HepG2 (cell line): Measurements from ENCODE around the gene YY1. TPM values are rescaled to one million over a fixed set of nuclear protein-coding genes. Genes with fewer than 3 reads are reported as not detected.

Source experiments
- ARNT2 ChIP-seq: sonication (generic); formaldehyde crosslinking; IDR thresholded peaks from 2 replicates; pipeline ENCODE4 v1.8.0; 2022; ENCODE audit warnings: mild to moderate bottlenecking, low read depth, missing genetic modification reagents, moderate library complexity
- ATF7-NPFF ChIP-seq: sonication (generic); formaldehyde crosslinking; IDR thresholded peaks from 2 replicates; pipeline ENCODE4 v1.8.1; 2023; ENCODE audit warnings: mild to moderate bottlenecking, low read depth, missing genetic modification reagents, moderate library complexity
- CENPT ChIP-seq: sonication (generic); formaldehyde crosslinking; IDR thresholded peaks from 2 replicates; pipeline ENCODE4 v1.8.0; 2022; ENCODE audit warnings: low read depth, mild to moderate bottlenecking, moderate library complexity, missing genetic modification reagents
- HNRNPH1 ChIP-seq: fragments of 200-400 bp; formaldehyde crosslinking; optimal IDR thresholded peaks from 2 replicates; pipeline ENCODE3; 2017; ENCODE audit warnings: mild to moderate bottlenecking, low read depth, low read length
- KDM2A ChIP-seq: sonication (generic); formaldehyde crosslinking; IDR thresholded peaks from 2 replicates; pipeline ENCODE4 v1.4.0; 2020; ENCODE audit warnings: low read depth, missing genetic modification reagents, borderline replicate concordance
- MED8 ChIP-seq: sonication (generic); formaldehyde crosslinking; IDR thresholded peaks from 2 replicates; pipeline ENCODE4 v1.8.1; 2023; ENCODE audit warnings: mild to moderate bottlenecking, missing genetic modification reagents; ENCODE audit not compliant: insufficient replicate concordance
- NFYC ChIP-seq: IDR thresholded peaks from 2 replicates; pipeline ENCODE4 v1.6.1; 2016; ENCODE audit warnings: missing genetic modification reagents, missing compliant biosample characterization
- SRSF4 ChIP-seq: fragments of 200-400 bp; formaldehyde crosslinking; IDR thresholded peaks from one replicate; pipeline ENCODE4 v1.6.1; 2018; ENCODE audit warnings: mild to moderate bottlenecking, low read depth, low read length, moderate library complexity; ENCODE audit not compliant: poor library complexity, severe bottlenecking
- TSC22D2 ChIP-seq: sonication (generic); formaldehyde crosslinking; IDR thresholded peaks from 2 replicates; pipeline ENCODE4 v1.5.1; 2020; ENCODE audit warnings: missing genetic modification reagents, mild to moderate bottlenecking, borderline replicate concordance
- ZNF589 ChIP-seq: sonication (generic); formaldehyde crosslinking; conservative IDR thresholded peaks from 2 replicates; pipeline ENCODE4 v1.8.0; 2022; ENCODE audit warnings: mild to moderate bottlenecking, moderate library complexity, missing genetic modification reagents
- ZNF7 ChIP-seq: IDR thresholded peaks from 2 replicates; pipeline ENCODE4 v1.6.1; 2016; ENCODE audit warnings: missing biosample characterization, missing genetic modification reagents
- ZNF782 ChIP-seq: sonication (generic); formaldehyde crosslinking; IDR thresholded peaks from 2 replicates; pipeline ENCODE4 v1.4.0; 2020; ENCODE audit warnings: missing genetic modification reagents, mild to moderate bottlenecking, borderline replicate concordance
- ZNF850 ChIP-seq: sonication (generic); formaldehyde crosslinking; conservative IDR thresholded peaks from 2 replicates; pipeline ENCODE4 v1.9.0; 2021; ENCODE audit warnings: mild to moderate bottlenecking, missing genetic modification reagents
- polyA plus RNA-seq, 8 experiments: library from polyadenylated mRNA; depleted of rRNA in 3 of 8; stranded (reverse) in 7 of 8; unstranded in 1 of 8; fragments of >200 nt; fragmentation: Illumina TruSeq in 4 of 8; extraction: Trizol in 4 of 8; gene quantifications; 2 replicates each; pipeline versions ENCODE4 v1.2.1 to v1.2.3, GENCODE V29; 2011 to 2016; ENCODE audit warnings: low read depth in 4 of 8, missing spikeins in 1 of 8, mixed read lengths in 1 of 8; ENCODE audit not compliant: insufficient read depth in 1 of 8
- total RNA-seq, 5 experiments: library from RNA; depleted of rRNA; stranded (reverse); fragments of >200 nt; fragmentation: Illumina TruSeq; extraction: Trizol; gene quantifications; 2 replicates each; pipeline ENCODE4 v1.2.3, GENCODE V29; 2016; ENCODE audit warnings: low read depth in 1 of 5
- TF ChIP-seq, protein P1 (sequence below): IDR thresholded peaks from 2 replicates; pipeline ENCODE4 v1.6.1; 2016; ENCODE audit warnings: missing genetic modification reagents, missing compliant biosample characterization
- TF ChIP-seq, protein P2 (sequence below): sonication (generic); formaldehyde crosslinking; IDR thresholded peaks from 2 replicates; pipeline ENCODE4 v1.4.0; 2020; ENCODE audit warnings: low read depth, mild to moderate bottlenecking, missing genetic modification reagents
- TF ChIP-seq, protein P3 (sequence below): sonication (generic); formaldehyde crosslinking; IDR thresholded peaks from 2 replicates; pipeline ENCODE4 v1.8.1; 2023; ENCODE audit warnings: missing genetic modification reagents, inconsistent platforms, borderline replicate concordance
- TF ChIP-seq, protein P4 (sequence below): sonication (generic); formaldehyde crosslinking; IDR thresholded peaks from 2 replicates; pipeline ENCODE4 v1.4.0; 2020; ENCODE audit warnings: mild to moderate bottlenecking, missing genetic modification reagents
- TF ChIP-seq, protein P5 (sequence below): IDR thresholded peaks from 2 replicates; pipeline ENCODE4 v1.6.1; 2016; ENCODE audit warnings: control low read depth
- TF ChIP-seq, protein P6 (sequence below): sonication (generic); formaldehyde crosslinking; IDR thresholded peaks from 2 replicates; pipeline ENCODE4 v1.5.0; 2020; ENCODE audit warnings: missing genetic modification reagents, mild to moderate bottlenecking, borderline replicate concordance

YY1 gene
- total and polyA plus RNA-seq, 2 of the 13 experiments (the other 11 are each of a cell fraction or from before 2014, with no cell fraction given) = 29.4 to 68.1 TPM

DNA sequence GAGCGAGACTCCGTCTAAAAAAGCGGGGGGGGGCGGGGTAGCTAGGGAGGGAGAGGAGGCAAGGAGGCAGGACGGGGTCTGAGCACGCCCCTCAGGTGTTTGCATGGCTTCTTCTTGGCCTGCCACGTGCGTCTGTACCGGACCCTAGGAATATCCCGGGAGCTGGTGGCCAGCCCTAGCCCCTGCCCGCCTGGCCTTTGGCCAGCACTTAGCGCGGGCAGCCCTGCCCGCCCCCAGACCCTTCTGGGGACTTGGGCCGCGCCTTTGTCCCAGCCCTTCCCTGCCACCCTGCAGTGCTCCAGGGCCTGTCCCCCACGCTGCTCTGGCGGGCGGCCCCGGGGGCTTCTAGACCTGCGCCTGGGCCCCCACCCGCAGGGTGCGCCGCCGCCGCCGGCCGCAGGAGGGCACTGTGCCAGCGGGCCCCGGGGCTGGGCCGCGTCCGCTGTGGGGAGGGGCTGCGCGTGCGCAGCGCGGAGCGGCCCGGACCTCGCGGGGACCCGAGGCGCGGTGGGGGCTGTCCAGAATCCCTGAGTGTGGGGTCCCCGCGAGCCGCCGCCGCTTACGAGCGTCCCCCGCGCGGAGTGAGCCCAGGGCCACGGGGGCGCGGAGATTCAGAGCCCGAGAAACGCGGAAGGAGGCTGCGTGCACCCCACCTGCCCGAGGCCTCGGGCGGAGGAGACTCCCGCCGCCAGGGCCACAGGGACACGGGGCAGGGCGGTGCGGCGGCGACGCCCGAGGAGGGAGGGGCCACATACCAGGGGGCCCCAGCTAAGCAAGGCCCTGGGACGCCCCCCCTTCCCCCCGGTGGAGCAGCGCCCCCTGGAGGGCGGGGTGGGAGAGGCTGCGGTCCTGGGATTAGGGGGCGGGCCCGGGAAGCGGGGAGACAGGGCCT, 46.3 kb downstream of the YY1 start (continued):
- TF ChIP-seq, protein P1, sequence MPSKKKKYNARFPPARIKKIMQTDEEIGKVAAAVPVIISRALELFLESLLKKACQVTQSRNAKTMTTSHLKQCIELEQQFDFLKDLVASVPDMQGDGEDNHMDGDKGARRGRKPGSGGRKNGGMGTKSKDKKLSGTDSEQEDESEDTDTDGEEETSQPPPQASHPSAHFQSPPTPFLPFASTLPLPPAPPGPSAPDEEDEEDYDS (CRISPR knock-in tag) = 0 out of 2 replicates have a peak, but pooled peaks have one; percentile 30
- TF ChIP-seq, protein P2, sequence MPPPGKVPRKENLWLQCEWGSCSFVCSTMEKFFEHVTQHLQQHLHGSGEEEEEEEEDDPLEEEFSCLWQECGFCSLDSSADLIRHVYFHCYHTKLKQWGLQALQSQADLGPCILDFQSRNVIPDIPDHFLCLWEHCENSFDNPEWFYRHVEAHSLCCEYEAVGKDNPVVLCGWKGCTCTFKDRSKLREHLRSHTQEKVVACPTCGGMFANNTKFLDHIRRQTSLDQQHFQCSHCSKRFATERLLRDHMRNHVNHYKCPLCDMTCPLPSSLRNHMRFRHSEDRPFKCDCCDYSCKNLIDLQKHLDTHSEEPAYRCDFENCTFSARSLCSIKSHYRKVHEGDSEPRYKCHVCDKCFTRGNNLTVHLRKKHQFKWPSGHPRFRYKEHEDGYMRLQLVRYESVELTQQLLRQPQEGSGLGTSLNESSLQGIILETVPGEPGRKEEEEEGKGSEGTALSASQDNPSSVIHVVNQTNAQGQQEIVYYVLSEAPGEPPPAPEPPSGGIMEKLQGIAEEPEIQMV (CRISPR knock-in tag) = peak; percentile 97
- TF ChIP-seq, protein P3, sequence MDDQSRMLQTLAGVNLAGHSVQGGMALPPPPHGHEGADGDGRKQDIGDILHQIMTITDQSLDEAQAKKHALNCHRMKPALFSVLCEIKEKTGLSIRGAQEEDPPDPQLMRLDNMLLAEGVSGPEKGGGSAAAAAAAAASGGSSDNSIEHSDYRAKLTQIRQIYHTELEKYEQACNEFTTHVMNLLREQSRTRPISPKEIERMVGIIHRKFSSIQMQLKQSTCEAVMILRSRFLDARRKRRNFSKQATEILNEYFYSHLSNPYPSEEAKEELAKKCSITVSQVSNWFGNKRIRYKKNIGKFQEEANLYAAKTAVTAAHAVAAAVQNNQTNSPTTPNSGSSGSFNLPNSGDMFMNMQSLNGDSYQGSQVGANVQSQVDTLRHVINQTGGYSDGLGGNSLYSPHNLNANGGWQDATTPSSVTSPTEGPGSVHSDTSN (CRISPR knock-in tag) = 0 out of 2 replicates have a peak, but pooled peaks have one; percentile 47
- TF ChIP-seq KDM2A (CRISPR knock-in tag) = peak; percentile 86; the same call in 1 of the 2 replicates
- TF ChIP-seq NFYC (CRISPR knock-in tag) = no peak
- TF ChIP-seq HNRNPH1 = no peak
- TF ChIP-seq ZNF589 = peak; percentile 91
- peak; percentile 92 for TF ChIP-seq ATF7-NPFF
- TF ChIP-seq, protein P4, sequence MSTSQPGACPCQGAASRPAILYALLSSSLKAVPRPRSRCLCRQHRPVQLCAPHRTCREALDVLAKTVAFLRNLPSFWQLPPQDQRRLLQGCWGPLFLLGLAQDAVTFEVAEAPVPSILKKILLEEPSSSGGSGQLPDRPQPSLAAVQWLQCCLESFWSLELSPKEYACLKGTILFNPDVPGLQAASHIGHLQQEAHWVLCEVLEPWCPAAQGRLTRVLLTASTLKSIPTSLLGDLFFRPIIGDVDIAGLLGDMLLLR = peak; percentile 74; the same call in 1 of the 2 replicates
- TF ChIP-seq TSC22D2 (CRISPR knock-in tag) = no peak
- no peak for TF ChIP-seq SRSF4
- TF ChIP-seq ZNF850 (CRISPR knock-in tag) = no peak
- TF ChIP-seq, protein P5, sequence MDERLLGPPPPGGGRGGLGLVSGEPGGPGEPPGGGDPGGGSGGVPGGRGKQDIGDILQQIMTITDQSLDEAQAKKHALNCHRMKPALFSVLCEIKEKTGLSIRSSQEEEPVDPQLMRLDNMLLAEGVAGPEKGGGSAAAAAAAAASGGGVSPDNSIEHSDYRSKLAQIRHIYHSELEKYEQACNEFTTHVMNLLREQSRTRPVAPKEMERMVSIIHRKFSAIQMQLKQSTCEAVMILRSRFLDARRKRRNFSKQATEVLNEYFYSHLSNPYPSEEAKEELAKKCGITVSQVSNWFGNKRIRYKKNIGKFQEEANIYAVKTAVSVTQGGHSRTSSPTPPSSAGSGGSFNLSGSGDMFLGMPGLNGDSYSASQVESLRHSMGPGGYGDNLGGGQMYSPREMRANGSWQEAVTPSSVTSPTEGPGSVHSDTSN (CRISPR knock-in tag) = no peak
- peak; percentile 61 for TF ChIP-seq MED8 (CRISPR knock-in tag)
- TF ChIP-seq ARNT2 = peak; percentile 93
- TF ChIP-seq, protein P6, sequence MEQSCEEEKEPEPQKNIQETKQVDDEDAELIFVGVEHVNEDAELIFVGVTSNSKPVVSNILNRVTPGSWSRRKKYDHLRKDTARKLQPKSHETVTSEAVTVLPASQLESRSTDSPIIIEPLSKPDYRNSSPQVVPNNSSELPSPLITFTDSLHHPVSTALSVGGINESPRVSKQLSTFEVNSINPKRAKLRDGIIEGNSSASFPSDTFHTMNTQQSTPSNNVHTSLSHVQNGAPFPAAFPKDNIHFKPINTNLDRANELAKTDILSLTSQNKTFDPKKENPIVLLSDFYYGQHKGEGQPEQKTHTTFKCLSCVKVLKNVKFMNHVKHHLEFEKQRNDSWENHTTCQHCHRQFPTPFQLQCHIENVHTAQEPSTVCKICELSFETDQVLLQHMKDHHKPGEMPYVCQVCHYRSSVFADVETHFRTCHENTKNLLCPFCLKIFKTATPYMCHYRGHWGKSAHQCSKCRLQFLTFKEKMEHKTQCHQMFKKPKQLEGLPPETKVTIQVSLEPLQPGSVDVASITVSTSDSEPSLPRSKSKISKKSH (CRISPR knock-in tag) = peak; percentile 38; the same call in 1 of the 2 replicates
- TF ChIP-seq ZNF7 = no peak
- TF ChIP-seq CENPT (CRISPR knock-in tag) = peak; percentile 57; the same call in 1 of the 2 replicates
- TF ChIP-seq ZNF782 (CRISPR knock-in tag) = peak; percentile 83; the same call in 1 of the 2 replicates
